PC-3 (cell line): ENCODE measurements around the gene RTF2.

ENCODE experiments used
- CTCF ChIP-seq: fragments of 300-600 bp; sonication (generic); conservative IDR thresholded peaks from 2 replicates; pipeline ENCODE4 v1.5.1; 2017; ENCODE audit warnings: antibody characterized with exemption, low read depth, mild to moderate bottlenecking, low read length
- EZH2 ChIP-seq: fragments of 300-600 bp; sonication (generic); IDR thresholded peaks from one replicate; pipeline ENCODE4 v1.6.1; 2017; ENCODE audit warnings: antibody characterized with exemption, mild to moderate bottlenecking, low read length; ENCODE audit not compliant: unreplicated experiment
- EZH2phosphoT487 ChIP-seq: fragments of 300-600 bp; sonication (generic); IDR thresholded peaks from 2 replicates; pipeline ENCODE4 v1.6.1; 2018; ENCODE audit warnings: mild to moderate bottlenecking, antibody characterized with exemption, low read length, borderline replicate concordance

DNA sequence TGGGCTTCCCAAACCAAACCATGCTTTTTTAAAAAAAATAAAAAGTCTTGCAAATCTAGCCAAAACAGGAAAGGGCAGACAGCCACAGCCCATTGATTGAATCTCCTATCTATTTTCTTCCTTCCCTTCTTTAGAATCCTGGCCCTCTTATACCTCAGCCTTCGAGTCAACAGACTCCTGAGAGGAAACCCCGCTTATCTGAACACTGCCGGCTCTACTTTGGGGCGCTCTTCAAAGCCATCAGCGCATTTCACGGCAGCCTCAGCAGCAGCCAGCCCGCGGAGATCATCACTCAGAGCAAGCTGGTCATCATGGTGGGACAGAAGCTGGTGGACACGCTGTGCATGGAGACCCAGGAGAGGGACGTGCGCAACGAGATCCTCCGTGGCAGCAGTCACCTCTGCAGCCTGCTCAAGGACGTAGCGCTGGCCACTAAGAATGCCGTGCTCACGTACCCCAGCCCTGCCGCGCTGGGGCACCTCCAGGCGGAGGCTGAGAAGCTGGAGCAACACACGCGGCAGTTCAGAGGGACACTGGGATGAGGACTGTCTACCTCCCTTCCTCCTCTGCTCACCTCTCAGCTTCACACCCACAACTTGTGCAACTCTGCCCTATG lies 10.1 kb upstream of the RTF2 start:
- TF ChIP-seq CTCF (no peak), EZH2 (no peak), EZH2phosphoT487 (no peak)
